T-helper 1 cell (primary cell): ENCODE measurements around the gene CORT.
"Not testable (repeated sequence)": the region's sequence is repeated elsewhere in the genome, so short reads cannot be mapped to it uniquely, and the experiment has no call there.

Experiments used
- DNase-seq, 5 donors: peaks; one replicate each; pipeline ENCODE4 v3.0.0-alpha.2; 2012 to 2020

Gene CORT

DNA sequence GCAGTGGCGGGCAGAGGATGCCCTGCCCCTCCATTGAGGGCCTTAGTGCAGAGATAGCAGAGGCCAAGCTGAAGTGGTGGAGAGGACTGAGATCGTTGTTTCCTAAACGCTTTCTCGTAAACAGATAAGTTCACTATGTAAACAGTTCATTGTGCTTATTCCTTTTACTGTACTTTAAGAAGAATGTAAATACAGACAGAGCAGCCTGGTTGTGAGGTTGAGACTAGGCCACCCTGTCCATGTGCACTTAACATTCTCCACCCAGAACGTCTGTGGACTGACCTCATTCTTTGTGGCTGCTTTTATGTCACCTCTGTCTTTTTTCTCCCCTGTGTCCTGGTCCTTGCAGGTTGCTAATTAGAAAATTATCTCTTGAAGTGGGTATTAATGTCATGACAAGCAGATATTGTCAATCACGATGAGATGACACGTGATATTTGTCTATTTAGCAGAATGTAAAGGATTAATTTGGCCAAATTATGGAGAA is 11.1 kb upstream of the CORT start:
- DNase-seq, result no peak

DNA sequence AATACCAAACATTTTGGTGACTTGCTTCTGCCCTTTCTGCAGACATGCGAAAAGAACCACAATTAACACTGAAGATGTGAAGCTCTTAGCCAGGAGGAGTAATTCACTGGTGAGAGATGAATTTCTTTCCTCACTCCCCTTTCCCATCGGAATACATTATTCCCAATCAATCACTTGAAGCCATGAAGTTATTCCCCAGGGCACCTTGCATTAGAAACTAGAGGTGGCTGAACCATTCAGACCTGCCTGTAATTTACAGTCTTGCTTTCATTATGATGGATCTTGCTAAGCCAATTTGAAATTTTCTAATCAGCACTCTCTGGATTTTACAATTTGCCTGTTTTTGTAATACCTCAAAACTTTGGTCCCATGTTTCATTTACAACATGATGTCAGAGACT is 9.5 kb upstream of the CORT start:
- no peak for DNase-seq

DNA sequence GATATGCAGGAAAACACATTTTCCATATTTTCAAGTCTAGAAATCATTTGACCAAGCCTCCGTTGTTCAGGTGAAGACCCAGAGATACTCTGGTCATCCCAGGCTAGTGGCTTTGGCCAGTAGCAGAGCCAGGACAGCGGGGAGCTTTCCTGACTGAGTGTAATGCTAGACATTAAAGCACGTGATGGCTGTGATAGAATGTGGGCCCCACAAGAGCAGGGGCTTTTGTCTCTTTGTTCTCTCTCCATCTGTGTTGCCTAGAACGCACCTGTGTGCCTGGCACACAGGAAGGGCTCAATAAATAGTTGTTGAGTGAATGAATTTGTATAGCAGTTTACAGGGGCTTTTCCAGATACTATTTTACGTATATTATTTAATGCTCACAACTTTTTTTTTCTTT is 9.0 kb upstream of the CORT start:
- DNase-seq, result no peak

DNA sequence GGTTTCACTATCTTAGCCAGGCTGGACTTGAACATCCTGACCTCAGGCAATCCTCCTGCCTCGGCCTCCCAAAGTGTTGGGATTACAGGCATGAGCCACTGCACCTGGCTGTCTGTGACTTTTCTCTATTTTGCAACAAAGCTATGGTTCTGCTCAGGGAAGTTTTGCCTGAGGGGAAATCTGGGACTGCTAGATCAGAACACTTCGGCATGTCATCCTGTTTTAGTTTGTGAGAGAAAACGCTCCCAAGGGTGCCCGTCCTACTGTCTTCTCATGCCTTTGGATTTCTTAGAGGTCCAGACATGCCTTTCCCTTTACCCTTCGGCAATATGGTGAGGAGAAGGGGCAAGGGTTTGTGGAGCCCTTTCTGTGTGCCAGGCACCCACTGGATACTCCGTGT is 5.6 kb upstream of the CORT start:
- no peak for DNase-seq

DNA sequence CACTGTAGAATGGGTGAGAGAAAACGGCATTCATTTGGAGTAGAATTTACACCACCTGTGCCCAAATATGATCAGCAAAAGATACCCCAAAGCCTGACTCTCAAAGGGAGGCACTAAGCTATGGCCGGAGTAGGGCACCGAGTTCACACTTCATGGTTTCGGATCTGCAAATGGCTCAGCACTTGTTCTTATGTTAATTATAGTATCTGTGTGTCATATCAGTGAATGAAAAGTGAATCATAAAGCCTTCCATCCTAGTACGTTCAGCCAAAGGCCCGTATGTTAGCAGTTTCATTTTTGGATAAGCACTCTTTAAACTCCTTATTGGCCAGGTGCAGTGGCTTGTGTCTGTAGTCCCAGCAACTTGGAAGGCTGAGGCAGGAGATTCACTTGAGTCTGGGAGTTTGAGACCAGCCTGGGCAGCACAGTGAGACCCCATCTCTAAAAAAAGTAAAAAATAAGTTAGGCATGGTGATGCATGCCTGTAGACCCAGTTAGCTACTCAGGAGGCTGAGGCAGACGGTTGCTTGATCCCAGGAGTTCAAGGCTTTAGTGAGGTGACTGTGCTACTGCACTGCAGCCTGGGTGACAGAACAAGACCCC is 4.9 kb upstream of the CORT start:
- peak in 1 of 5 donors; percentile 12 for DNase-seq

DNA sequence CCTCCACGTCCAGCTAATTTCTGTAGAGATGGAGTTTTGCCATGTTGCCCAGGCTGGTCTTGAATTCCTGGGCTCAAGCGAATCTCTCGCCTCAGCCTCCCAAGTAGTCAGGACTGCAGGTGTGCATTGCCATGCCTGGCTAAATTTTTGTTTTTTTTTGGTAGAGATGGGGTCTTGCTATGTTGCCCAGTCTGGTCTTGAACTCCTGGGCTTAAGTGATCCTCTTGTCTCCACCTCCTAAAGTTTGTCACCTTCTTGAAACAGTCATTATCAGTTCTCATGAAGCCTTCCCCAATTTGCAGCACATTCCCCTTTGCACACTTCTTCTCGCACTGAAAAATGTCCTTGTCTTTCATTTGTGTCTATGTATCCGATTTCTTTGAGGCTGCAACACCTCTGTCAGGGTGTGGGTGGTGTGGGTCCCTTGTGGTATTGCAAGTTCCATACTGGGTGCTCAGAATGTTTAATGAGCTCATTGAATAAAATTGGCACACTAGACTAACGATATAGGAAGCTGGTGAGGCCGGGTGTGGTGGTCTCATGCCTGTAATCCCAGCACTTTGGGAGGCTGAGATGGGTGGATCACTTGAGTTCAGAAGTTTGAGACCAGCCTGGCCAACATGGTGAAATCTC is 2.9 kb upstream of the CORT start:
- DNase-seq, result no peak

DNA sequence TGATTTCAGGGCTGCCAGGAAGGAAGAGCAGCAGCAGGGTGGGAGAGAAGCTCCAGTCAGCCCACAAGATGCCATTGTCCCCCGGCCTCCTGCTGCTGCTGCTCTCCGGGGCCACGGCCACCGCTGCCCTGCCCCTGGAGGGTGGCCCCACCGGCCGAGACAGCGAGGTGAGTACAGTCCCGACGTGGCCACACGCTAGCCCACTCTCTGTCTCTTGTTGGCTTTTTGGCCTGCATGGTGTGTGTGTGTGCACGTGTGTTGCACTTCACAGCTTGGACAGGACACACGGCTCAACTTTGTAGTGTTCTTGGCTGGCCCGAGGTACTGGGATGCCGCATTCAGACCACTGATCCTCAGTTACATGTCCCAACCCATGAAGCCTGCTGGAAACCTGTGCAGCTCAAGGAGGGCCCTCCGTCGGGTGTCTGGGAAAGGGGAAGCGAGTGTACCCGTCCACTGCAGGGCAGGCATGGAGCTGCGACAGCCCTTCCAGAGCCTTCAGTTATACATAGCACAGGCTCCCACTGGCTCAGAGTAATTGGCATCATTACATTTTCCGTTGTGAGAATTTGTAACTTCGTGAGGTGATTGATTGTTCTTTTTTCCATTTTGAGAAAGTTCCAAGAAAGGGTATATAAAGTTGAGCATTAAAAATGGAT is 454 bp downstream of the CORT start:
- no peak for DNase-seq

DNA sequence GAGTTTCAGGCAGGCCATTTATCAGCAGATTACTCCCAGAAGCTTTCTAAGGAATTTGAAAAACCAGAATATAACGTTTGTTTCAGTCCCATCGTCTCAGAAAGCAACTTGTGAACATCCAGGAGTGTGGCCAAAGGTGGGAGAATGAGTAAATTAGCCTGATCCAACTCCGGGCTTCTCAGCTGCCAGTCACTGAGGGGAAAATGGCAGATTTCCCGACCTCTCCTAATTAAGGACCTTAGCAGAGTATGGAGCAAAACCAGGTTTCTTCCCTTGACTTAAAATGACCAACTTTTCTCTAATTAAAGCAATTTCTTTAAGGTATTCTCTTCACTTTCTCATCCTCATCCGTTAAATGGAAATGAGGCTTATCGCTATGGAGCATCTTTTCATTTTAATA is 1.0 kb downstream of the CORT start:
- no peak for DNase-seq

DNA sequence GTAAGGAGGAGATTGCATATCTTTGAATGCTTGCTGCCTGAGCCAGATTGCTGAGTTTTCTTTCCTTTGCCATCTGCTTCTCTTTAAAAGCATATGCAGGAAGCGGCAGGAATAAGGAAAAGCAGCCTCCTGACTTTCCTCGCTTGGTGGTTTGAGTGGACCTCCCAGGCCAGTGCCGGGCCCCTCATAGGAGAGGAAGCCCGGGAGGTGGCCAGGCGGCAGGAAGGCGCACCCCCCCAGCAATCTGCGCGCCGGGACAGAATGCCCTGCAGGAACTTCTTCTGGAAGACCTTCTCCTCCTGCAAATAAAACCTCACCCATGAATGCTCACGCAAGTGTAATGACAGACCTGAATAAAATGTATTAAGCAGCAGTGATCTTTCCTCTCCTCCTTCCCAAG is 1.5 kb downstream of the CORT start:
- DNase-seq, result no peak

DNA sequence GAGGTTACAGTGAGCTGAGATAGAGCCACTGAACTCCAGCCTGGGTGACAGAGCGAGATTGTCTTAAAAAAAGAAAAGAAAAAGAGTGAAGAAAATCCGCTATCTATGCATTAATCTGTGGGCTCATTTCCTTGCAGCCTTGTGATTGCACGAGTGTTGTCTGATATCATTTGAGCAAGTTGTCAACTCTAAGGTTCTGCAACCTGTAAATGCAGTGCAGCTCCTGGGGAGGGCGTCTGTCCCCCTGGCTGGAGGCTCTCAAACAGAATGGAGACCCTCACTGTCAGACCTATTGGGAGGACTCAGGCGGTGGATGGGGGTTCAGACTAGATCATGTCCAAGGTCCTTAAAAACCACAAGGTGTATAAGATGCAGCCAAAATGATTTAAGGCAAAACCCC is 6.2 kb downstream of the CORT start:
- no peak for DNase-seq

DNA sequence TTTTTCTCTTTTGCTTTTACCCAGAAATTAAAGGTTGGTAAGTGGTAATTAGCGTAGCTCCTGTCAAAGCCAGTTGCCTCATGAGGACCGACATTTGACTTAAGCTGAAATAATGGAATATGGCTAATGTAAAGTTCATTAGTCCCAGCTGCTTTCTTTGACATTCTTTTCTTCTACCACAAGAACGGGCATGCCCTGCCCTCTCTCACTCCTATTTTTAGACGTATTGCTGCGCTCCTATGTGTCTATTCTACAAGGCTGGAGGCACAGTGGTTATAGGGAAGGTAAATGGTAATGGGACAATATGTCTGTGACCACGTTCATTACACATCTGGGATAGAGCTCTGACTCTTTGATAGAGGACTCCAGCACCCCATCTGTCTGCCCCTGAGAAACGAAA is 6.8 kb downstream of the CORT start:
- DNase-seq, result no peak

DNA sequence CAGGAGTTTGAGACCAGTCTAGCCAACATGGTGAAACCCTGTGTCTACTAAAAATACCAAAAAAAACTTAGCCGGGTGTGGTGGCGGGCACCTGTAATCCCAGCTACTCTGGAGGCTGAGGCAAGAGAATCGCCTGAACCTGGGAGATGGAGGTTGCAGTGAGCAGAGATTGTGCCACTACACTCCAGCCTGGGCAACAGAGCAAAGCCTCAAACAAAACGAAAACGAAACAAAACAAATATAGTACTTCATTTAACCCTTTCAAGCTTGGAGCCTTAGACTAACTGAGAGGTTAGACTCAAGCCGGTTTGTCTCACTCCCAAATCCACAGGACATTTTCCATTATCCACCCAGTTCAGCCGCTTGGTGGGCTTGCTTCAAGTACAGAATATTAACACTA is 7.6 kb downstream of the CORT start:
- DNase-seq, result not testable (repeated sequence)

DNA sequence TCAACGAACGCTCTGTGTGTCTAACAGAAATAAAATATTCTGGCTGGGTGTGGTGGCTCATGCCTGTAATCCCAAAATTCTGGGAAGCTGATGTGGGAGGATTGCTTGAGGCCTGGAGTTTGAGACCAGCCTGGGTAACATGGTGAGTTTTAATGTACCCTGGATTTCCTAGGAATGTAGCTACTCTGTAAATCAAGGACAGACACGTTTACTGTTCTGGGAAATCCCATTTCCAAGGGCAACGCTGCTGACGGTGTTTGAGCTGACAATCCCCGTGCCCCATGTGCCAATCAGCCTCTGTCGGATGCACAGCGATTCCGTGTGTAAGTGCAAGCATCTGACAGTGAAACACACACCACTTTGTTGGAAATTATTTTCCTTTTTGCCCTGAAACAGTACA is 8.0 kb downstream of the CORT start:
- no peak for DNase-seq

DNA sequence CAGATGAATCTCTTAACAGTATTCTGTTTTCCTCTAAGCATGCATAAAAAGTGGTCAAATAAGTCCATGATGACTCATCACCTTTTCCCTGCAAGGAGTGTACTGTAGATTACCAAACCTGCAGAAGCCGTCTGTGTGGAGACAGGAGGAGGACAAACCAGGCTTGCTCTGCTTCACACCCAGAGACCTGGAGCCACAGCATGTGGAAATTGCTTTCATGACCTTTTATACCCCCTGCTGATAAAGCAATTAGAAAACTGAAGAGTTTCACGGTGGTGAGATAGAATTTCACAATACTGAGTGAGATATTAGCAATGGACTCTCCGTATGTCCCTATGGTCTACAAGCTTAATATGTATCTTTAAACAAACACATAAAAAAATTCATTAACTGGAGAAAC is 9.4 kb downstream of the CORT start:
- no peak for DNase-seq

DNA sequence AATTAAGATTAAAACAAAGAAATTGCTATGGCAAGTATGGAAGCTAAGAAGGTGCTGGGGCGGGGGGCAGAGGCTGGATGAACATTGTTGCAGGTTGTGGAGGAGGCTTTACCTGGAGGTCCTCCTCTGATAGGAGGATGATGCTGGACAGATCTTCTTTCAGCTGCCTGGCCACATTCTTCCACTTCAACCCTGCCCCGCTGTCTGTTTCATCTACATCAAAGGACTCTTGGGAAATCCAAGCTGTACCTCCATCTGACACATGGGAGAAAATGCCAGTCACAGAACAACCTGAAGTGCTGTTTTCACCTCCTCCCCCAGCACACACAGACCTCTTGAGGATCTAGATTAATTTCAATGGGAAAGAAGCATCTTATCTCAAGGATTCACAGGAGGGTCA is 17.2 kb downstream of the CORT start:
- DNase-seq, result no peak

DNA sequence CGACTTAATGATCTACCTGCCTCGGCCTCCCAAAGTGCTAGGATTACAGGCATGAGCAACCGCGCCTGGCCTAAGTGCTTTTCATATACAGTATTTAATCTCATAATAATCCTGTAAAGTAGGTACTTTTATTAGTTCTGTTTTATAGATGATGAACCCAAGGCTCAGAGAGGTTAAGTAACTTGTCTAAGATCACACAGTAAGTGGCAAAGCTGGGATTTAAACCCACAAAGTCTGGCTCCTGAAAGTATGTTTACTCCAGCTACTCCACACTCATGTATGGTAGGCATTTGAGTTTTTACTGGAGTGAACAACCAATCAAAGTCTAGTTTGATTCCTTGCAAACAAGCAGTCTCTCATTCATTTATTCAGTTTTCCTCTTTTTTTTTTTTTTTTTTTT is 20.2 kb downstream of the CORT start:
- no peak for DNase-seq

DNA sequence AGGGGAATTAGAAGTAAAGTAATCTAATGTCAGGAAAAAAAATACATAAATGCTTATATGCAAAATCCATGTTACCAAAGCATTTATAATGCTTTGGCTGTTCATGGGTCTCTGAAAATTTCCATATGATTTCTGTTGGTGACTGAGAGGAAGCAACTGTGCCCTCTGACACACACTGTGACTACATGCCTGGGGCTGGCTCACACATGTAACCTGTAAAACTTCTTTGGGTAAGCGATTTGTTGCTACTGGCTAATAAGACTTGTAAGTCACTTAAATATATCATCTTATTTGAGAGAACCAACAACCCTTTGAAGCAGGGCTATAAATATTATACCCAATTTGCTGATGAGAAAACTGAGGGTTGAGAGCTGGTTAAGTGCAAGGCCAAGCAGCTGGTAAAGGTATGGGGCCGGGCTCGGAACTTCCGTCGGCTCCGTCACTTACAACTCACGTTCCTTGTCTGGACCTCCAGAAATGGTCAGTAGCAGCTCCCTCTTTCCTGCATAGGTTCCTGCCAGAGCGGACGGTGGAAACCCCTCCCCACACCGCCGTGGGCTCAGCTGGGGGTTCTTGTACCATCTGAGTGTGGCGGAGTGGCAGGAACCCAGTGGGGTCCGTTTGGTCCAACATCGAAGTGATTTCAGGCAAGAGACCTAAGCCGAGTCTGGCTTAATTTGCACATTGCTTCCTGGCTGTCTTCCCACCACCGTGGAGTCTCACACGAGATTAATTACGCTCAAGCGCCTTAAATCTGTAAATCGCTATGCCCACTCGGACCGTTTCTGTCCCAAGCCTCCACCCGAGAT is 21.8 kb downstream of the CORT start:
- DNase-seq, result no peak

DNA sequence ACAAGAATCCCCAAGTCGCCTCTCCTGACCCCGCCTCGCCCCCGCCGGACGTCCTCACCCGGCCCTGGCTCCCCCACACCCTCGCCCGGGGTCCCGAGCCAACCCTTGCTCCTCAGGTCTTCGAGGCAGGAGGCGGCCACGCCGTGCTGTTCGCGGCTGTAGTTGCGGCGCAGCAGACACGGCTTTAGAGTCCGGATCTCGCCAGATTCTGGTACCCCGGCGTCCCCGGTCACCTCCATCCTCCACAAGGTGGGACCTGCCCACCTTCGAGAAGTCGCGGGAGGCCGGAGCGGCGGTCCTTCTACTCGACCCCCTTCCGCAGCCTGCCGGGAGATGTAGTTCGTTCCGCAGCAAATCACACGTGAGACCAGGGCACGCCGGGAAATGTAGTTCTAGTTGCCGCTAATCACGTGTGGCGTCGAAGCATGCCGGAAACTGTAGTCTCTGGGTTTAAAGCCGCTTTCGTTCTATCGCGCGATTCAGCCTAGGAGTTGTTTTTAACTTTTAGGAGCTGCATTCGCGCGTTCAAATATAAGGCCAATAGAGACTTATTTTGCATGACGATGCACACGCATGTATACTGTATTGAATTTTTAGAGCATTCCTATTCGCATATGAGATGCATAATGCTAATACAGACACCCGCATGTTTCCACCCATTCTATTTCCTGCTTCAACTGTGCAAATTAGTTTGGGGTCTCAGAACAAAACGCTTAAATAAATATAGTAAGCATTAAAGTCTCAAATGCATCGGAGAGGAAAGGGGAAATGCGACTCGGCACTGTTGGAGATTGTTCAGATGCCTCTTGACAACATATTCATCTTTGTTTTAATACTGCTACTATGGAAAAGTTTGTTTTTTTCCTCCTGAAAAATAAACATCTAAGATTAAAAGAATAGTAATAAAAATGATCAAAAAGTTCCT is 22.7 kb downstream of the CORT start, which contains the start of gene DFFA:
TSS of gene DFFA (minus strand) at position 310 of the 925 bp plus-strand sequence. CDS start at position 239, 71 bp downstream.
- DNase-seq, result peak; percentile 77 to 92 (median 86)

DNA sequence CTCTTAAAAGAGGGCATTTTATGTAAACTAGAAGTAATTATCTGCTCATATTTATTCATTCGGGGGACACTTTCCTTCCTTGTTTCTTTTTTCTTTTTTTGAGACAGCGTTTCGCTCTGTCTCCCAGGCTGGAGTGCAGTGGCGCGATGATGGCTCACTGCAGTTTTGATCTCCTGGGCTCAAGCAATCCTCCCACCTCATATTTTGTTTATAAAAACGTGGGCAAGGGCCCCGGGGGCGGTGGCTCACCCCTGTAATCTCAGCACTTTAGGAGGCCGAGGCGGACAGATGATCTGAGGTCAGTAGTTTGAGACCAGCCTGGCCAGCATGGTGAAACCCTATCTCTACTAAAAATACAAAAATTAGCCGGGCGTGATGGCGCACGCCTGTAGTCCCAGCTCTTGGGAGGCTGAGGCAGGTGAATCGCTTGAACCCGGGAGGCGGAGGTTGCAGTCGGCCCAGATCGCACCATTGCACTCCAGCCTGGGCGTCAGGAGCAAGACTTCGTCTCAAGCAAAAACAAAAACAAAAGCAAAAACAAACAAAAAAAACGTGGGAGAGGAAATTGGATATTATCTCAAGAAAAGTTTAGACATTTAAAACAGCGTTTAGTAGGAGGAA is 23.4 kb downstream of the CORT start:
- DNase-seq, result no peak

DNA sequence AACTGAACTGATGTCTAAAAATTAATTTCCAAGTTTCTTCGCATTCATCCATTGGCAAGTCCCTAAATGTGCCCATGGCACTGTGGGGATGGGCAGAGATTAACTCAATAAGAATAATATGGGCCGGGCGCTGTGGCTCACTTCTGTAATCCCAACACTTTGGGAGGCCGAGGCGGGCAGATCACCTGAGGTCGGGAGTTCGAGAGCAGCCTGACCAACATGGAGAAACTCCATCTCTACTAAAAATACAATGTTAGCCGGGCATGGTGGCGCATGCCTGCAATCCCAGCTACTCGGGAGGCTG is 24.4 kb downstream of the CORT start:
- DNase-seq, result not testable (repeated sequence)

DNA sequence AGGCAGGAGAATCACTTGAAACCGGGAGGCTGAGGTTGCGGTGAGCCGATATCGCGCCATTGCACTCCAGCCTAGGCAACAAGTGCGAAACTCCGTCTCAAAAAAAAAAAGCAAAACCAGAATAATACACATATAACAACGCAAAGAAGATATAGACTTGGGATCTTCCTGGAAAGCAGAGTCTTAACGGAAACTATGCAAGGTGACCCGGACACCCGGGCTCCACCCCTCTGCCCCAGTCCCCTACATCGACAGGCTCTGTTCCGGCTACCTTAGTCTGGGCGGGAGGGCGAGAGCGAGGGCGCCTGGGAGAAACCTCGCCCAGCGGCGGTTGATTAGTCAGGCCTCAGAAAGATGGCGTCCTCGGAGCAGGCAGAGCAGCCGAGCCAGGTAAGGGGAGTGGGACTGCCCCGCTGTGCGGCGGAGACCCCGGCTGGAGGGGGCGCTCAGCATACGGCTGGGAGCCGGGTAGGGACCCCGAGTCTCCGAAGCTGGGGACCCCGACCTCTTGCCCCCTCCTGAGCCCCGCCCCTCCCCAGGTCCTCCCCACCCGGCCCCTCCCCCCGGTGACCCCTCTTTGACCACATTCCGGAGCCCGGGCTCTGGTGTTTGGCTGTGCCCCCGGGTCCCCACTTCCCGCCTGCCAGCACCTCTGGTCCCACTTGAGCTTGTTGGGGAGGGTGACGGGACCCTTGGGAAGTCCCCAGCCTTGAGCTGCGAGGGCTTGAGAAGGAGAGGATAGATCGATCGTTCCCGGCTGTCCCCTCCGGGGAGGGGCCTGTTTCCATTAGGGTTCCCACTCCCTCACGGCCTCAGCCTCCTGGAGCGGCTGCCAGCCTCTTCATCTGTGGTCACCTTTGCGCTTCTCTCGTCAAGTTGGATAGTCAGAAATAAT is 25.0 kb downstream of the CORT start, which contains the start of gene PEX14:
TSS of gene PEX14 (plus strand) at position 338 of the 895 bp plus-strand sequence. CDS start at position 355, 17 bp downstream.
- DNase-seq, result peak; percentile 65 to 88 (median 77)
